Right forelimb (tissue), 1 donor: ENCODE results near the gene CTIF.
"Not testable (repeated sequence)": the region's sequence is repeated elsewhere in the genome, so short reads cannot be mapped to it uniquely, and the experiment has no call there.

Experiments used
- DNase-seq: peaks from one replicate; pipeline ENCODE4 v3.0.0-alpha.2; 2018

CTIF gene

GRCh38 chr18:48861181-48861708, 322.4 kb downstream of the CTIF start:
- DNase-seq = no peak

DNA sequence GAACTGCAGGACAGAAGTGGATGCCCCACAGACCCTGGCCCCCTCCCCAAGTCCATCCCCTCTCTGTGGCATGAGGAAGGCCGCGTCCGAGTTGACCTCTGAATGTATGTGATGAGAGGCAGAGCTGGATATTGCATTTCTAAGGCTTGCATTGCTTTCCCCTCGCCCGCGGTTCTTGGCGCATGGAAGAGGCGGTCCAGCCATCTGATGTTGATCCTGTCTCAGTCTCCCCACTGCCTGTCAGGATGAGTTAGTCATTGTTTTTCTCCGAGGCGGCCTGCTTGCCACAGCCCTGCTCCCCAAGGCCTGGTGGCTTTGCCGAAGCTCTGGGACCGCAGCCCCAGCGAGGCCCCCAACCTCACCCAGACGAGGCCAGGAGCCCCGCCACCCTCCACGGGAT, 323.3 kb downstream of the CTIF start:
- DNase-seq = no peak

GRCh38 chr18:48862678-48863270, 323.9 kb downstream of the CTIF start:
- no peak for DNase-seq

- DNase-seq = no peak
These were observed 324.7 kb downstream of the CTIF start for GRCh38 chr18:48863432-48864065.

- no peak for DNase-seq
These were observed 326.0 kb downstream of the CTIF start for GRCh38 chr18:48864876-48865275.

DNA sequence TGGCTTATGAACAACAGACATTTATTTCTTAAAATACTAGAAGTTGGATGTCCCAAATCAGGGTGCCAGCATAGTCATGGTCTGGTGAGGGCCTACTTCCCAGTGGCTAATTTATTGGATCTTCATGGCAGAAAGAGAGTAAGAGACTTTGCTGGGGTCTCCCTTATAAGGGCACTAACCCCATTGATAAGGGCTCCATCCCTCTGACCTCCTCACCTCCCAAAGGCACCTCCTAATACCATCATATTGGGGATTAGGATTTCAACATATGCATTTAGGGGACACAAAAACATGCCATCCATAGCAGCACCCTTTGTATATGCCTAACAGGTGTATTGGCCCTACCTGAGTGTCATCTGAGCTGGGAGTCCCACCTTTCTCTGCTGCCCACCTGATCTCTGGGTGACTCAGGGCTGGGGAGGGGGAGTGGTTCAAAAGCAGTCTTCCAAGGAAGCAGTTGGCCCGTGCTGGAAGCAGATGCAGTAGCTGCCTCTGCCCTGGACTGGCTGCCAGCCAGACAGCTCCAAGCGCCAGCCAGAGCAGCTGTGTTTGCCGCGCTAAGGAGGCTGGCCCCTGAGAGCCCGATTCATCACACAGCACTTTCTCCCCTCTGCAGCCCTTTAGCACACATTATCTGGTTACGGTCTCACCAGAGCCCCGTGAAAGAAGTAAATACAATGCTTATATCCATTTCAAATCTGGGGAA, 327.4 kb downstream of the CTIF start:
- DNase-seq = peak; percentile 81

GRCh38 chr18:48866856-48867255, 328.0 kb downstream of the CTIF start:
- DNase-seq = no peak

- DNase-seq = no peak
These were observed 329.1 kb downstream of the CTIF start for GRCh38 chr18:48867978-48868377.

DNA sequence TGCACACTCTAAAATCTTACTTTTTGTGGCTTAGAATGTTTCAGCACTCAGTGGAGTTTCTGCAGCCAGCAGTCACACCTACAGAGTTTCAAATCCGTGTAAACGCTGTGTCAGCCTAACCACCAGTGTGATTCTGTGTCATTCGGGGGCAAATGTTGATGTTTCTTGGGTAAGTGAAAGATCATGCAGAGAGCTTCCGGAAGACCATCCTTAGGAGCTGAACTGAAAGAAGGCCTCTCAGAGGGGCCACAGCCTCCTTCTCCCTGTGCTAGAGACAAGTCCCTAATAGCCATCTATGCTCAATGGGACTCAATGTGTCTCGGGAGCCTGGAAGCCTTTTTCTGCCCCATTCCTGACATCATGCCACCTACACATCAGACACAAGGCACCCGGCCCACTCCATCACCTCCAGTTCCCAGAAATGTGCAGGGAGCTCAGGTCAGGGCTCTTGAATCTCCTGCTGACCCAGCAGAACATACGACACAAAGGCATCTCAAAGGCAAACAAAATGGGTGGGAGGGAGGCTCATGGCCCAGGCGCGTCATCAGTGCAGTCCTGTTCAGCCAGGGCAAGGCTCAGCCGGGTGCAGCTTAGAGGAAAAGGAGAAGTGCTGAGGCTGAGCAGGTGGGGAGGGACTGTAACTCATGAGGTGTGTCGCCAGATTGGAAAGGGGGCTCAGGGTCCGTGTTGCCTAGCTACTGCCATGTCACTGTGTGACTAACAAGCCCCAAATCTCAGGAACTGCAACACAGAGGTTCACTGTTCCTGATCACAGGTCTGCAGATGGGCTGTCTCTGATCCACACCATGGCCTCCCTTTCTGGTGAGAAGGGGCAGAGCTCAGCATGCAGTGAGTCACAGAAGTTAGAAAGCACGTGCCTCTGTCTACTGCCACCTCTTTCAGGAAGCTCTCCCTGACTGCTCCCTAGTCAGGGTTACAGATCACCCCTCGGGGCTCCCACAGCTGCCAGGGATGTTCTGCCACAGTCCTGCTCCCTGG, 329.9 kb downstream of the CTIF start:
- no peak for DNase-seq

DNA sequence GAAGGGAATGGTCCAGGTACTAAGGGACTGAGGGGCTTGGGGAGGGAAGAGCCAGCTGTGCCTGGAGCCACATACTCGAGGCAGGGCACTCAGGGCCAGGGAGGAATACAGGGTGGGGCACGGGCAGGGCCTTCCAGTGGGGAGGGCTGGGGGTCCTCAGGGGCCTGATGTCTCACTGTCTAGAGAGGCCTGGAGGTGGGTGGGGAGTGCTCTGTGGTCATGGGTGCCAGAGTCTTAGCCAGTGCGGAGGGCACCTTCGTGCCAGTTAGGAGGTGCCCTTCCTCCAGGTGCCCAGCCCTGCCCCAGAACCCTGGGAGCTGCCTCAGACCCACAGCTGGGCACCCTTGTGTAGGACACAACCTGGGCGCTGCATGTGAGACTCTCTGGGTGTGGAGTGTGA, 330.8 kb downstream of the CTIF start:
- no peak for DNase-seq

GRCh38 chr18:48870926-48871325, 332.1 kb downstream of the CTIF start:
- DNase-seq = not testable (repeated sequence)

GRCh38 chr18:48871391-48872166, 332.7 kb downstream of the CTIF start:
- no peak for DNase-seq

- DNase-seq = no peak
These were observed 333.7 kb downstream of the CTIF start for GRCh38 chr18:48872234-48873145.

- peak; percentile 41 for DNase-seq
These were observed 335.4 kb downstream of the CTIF start for GRCh38 chr18:48874233-48874632.

- DNase-seq = peak; percentile 42
These were observed 335.9 kb downstream of the CTIF start for GRCh38 chr18:48874701-48875162.

- DNase-seq = no peak
These were observed 336.6 kb downstream of the CTIF start for GRCh38 chr18:48875314-48875941.

DNA sequence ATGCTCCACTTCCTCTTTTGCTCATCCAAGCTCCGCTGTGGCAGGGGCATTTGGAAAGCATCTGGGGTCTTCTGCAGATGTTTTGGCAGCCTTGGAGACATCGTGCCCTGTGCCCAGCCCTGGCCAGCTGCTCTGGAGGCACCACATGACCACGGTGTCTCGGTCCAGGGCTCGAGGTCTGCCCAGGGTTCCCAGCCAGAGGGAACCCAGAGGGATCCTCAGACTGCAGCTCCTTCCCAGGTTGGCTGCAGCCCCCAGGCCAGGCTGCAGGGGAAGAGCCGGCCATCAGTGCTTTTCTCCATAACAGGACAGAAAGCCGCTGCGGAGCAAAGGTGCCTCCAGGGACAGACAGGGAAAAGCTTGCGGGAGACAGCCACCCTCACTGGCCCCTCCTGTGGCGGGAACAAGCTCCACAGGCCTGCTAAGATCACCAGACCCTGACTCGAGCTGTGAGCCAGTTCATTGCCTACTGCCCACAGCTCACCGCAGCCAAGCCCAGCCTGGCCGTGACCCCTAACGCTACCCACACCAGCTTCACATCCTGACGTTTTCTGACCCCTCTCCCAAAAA, 337.2 kb downstream of the CTIF start:
- peak; percentile 45 for DNase-seq

GRCh38 chr18:48876590-48876989, 337.8 kb downstream of the CTIF start:
- DNase-seq = peak; percentile 38

- peak; percentile 36 for DNase-seq
These were observed 339.1 kb downstream of the CTIF start for GRCh38 chr18:48877941-48878340.

- peak; percentile 41 for DNase-seq
These were observed 339.6 kb downstream of the CTIF start for GRCh38 chr18:48878471-48878870.
